Middle frontal gyrus (tissue), 1 donor: ENCODE data around the gene TFF1.

ENCODE experiments used
- DNase-seq: peaks from one replicate; pipeline ENCODE4 v3.0.0-alpha.2; 2015; ENCODE audit warnings: low spot score; ENCODE audit errors: extremely low spot score

TFF1 gene

DNA sequence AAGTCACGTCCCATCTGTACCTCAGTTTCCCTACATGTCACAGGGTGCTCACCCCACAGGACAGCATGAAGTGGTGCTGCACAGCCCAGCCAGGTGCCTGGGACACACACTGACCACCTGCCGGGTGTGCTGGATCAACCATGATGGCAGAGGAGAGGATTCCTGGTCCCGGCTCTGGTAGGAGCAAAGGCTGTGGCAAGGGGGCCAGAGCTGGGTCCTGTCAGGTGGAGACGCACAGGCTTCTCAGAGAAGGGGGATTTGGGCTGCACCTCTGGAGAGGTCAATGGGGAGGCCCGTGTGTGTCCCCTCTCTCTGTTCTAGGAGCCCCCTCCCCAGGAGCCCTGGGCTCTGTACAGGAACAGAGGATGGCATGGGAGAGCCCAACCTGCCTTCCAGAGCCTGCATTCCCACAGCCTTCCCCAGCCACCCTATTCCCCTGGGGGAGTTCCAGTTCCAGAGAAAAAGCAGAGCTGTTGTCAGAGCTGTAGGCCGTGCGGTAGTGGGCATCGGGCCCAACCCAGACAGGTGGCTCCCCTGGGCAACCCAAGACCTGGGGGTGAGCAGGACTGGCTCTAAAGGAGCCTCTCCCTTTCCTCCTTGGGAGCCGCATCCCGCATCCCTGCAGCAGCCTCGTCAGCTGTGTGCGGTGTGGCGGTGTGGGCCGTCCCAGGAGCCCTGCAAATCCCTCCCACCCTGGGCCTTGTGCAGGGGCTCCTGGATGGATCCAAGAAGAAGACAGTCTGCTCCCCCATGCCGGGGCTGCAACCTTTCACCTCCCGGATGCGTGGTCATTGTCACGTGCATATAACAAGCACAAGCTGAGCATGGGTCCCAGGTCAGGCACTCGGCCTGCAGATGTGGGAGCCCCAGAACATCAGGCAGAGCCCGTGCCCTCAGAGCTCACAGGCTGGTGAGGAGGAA, 48.2 kb downstream of the TFF1 start:
- no peak for DNase-seq

DNA sequence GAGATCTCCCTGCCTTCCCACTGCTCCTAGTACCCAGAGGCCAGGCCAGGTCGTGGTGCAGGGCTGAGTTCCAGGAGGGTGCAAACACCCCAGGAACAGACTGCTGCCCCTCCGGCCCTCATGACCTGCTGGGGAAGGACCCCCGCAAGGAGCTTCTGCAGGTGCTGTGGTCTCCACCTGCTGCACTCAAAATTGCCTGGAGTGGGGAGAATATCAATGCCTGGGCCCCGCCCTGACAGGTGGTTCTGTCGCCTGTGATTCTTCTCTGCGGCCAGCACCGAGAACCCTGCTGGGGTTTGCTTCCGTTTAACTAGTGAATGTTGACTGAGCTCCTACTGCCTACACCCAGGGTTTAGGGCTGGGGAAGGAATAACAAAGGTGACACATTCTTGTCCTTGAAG, 49.0 kb downstream of the TFF1 start:
- DNase-seq, result no peak

DNA sequence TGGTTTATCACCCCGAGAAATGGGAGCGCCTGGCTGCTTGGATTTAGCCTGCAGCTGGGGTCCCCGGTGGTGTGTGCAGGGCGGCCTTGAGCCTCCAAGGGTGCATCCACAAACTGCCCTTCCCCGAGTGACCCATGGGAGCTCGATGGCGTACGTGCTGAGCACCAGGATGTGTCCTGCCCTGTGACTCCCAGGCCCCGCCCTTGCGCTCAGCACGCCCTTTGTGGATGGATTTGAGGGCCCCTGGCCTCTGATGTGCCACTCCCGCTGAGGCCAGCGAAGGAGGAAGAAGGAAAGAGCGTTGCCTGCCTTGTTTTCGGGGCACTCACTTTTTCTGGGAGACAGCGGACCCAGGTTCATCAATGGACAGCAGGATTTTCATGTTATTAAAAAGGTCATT, 49.4 kb downstream of the TFF1 start:
- no peak for DNase-seq

- DNase-seq, result no peak
These were observed 50.9 kb downstream of the TFF1 start, which contains the start of gene TFF3 for GRCh38 chr21:42315296-42315891. TSS of gene TFF3 (minus strand) at chr21:42315409. CDS start at chr21:42315374, 35 bp downstream.

- no peak for DNase-seq
These were observed 51.6 kb downstream of the TFF1 start for GRCh38 chr21:42314616-42315295.

GRCh38 chr21:42313501-42313969, 52.8 kb downstream of the TFF1 start:
- DNase-seq, result no peak

- DNase-seq, result no peak
These were observed 53.7 kb downstream of the TFF1 start for GRCh38 chr21:42312626-42313104.
